MG63 (cell line): ENCODE data around the gene CHSY3. TPM values are rescaled to one million over a fixed set of nuclear protein-coding genes. Genes with fewer than 3 reads are reported as not detected.

ENCODE experiments used
- DNase-seq: peaks from one replicate; pipeline ENCODE4 v3.0.0-alpha.2; 2020
- H3K27me3 ChIP-seq: fragments of 250-450 bp; sonication (Bioruptor Pico); 2 replicates; pipeline ENCODE4 v1.5.1; 2020; ENCODE audit warnings: mild to moderate bottlenecking, moderate library complexity
- H3K36me3 ChIP-seq: fragments of 250-450 bp; sonication (Bioruptor Pico); 2 replicates; pipeline ENCODE4 v1.5.1; 2020; ENCODE audit warnings: mild to moderate bottlenecking, moderate library complexity
- H3K4me3 ChIP-seq: fragments of 250-450 bp; sonication (Bioruptor Pico); 2 replicates; pipeline ENCODE4 v1.5.1; 2020; ENCODE audit warnings: mild to moderate bottlenecking, moderate library complexity
- H3K9me3 ChIP-seq: fragments of 250-450 bp; sonication (Bioruptor Pico); 2 replicates; pipeline ENCODE4 v1.5.1; 2020; ENCODE audit warnings: mild to moderate bottlenecking, moderate library complexity
- total RNA-seq: library from RNA; depleted of rRNA; stranded (reverse); fragments of >200 nt; shearing (Covaris generic); gene quantifications from 2 replicates; pipeline ENCODE4 v1.2.3, GENCODE V29; 2014; ENCODE audit warnings: low replicate concordance

CHSY3 gene
- total RNA-seq, 1 experiment from 2014 or later, result not detected

GRCh38 chr5:130096483-130096882 lies 192.2 kb downstream of the CHSY3 start:
- H3K4me3 ChIP-seq, result no peak overlapping the region
- no peaks in the 10 kb centered on the region for H3K9me3 ChIP-seq
- no peak for DNase-seq
- peaks cover 2% of the 10 kb centered on the region; the same call in 1 of the 2 replicates for H3K27me3 ChIP-seq
- no peaks in the 10 kb centered on the region for H3K36me3 ChIP-seq

DNA sequence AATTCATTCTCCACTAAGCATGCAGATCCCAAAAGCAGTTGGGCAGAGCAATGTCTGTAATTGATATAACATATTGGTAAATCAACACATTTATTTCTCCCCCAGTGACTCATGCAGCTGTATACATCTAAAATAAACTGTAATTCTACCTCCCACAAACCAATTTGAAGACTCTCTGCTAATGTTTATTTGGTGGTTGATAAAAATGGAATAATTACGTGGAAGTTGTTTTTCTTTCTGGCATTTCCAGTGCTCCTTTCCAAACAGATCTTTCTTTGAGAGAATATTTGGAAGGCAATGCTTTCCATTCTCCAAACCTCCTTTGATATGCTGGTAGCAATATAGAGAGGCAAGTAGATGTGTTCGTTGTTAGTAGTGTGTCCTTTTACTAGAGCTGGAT lies 194.7 kb downstream of the CHSY3 start:
- no peak for DNase-seq
- Histone ChIP-seq H3K27me3 (no peaks in the 10 kb centered on the region), H3K36me3 (no peaks in the 10 kb centered on the region), H3K9me3 (no peaks in the 10 kb centered on the region), H3K4me3 (no peak overlapping the region)

DNA sequence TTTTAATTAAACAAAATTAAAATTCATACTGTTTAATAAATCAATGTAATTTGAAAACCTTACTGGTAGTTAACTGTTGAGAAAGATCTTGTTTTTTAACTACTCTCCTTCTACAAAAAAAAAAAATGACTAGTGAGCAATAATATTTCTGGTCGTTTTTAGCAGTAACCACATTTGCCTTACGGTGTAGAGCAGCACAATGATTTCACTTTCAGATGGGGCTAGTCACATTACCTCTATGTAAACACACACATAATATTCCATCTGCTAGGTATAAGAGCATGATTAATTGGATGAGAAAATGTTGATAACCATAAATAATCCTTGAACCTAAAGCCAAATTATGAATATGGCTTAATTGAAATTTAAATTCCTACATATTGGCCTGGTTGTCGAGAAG lies 198.1 kb downstream of the CHSY3 start:
- Histone ChIP-seq H3K4me3 (no peak overlapping the region), H3K36me3 (no peaks in the 10 kb centered on the region), H3K27me3 (no peaks in the 10 kb centered on the region), H3K9me3 (no peaks in the 10 kb centered on the region)
- DNase-seq, result no peak

DNA sequence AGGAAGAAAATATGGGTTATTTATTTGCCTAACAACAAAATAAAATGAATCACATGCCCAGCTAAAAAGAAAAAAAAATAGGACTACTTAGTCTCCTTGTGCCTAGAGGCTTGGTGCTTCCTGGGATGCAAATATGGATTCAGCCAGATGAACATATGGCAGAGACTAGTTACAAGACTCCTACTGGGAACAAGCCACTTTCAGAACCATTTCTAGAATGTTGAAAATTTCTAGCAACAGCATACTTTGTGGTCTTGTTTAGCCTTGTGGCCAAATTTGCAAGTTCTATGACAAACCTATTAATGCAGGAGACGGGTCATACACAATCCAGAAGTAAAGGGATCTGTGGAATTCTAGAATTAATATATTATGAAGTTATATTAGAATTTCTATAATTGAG lies 198.7 kb downstream of the CHSY3 start:
- Histone ChIP-seq H3K36me3 (no peaks in the 10 kb centered on the region), H3K4me3 (no peak overlapping the region), H3K27me3 (no peaks in the 10 kb centered on the region), H3K9me3 (no peaks in the 10 kb centered on the region)
- no peak for DNase-seq

DNA sequence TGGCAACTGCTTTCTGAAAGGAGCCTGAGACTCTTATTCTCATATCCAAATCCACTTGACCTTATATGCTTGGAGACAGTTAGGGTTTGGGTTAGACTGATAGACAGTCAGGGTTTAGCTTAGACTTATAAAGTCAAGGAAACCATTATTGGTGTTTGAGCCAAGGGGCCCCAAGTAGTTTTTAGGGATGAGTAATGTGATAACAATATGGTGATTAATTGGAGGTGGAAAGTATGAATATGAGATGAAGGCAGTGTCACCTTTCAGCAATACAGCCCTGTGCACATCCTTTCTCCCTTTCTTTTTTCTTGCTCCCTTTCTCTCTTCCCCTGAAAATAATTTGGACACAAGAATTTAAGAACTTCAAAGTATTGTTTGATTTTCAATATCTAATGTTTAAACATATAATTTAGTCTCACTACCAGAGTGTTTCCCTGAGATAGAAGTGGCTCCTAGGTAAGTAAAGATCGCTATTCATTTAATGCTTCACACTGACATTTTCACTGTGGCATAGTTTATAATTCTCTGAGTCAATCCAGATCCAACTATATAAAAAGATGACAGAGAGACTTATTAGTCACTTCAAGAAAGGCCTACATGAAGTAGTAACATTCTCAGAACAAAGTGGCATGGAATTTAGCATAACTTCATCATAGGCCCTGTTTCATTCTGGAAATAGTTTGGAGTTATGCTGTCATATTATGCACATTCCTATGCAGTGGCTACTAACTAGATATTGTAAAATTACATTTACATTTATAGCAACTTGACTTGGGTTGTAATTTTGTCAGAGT lies 200.8 kb downstream of the CHSY3 start:
- Histone ChIP-seq H3K36me3 (no peaks in the 10 kb centered on the region), H3K4me3 (no peak overlapping the region), H3K27me3 (no peaks in the 10 kb centered on the region), H3K9me3 (no peaks in the 10 kb centered on the region)
- no peak for DNase-seq

GRCh38 chr5:130106480-130106879 lies 202.2 kb downstream of the CHSY3 start:
- H3K36me3 ChIP-seq, result no peaks in the 10 kb centered on the region
- no peaks in the 10 kb centered on the region for H3K9me3 ChIP-seq
- no peak overlapping the region for H3K4me3 ChIP-seq
- DNase-seq, result no peak
- H3K27me3 ChIP-seq, result no peaks in the 10 kb centered on the region

GRCh38 chr5:130109152-130109551 lies 204.9 kb downstream of the CHSY3 start:
- no peaks in the 10 kb centered on the region for H3K27me3 ChIP-seq
- no peak for DNase-seq
- no peaks in the 10 kb centered on the region for H3K9me3 ChIP-seq
- H3K36me3 ChIP-seq, result no peaks in the 10 kb centered on the region
- H3K4me3 ChIP-seq, result no peak overlapping the region

DNA sequence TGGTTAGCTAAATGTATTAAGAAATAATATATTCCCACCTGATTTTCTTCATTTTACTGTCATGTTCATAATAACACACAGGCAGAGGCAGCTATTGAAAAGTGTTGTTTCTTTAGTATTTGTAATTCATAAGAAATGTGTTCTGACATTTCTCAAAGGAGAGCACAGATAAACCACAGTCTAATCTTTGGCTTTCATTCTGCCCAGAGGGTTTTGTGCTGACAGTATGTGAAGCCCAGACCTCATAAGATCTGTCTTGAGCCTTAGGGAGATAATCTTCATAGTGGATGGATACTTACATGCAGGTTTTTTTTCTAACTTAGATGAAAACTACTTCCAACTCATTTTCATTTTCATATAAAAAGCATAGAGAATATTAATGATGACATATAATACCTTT lies 206.1 kb downstream of the CHSY3 start:
- DNase-seq, result no peak

GRCh38 chr5:130111746-130112145 lies 207.5 kb downstream of the CHSY3 start:
- no peak overlapping the region for H3K4me3 ChIP-seq
- no peaks in the 10 kb centered on the region for H3K27me3 ChIP-seq
- H3K36me3 ChIP-seq, result no peaks in the 10 kb centered on the region
- H3K9me3 ChIP-seq, result no peaks in the 10 kb centered on the region
- no peak for DNase-seq

More for the DNA sequence above, 206.1 kb downstream of the CHSY3 start:
- H3K4me3 ChIP-seq, result no peak overlapping the region
- H3K27me3 ChIP-seq, result no peaks in the 10 kb centered on the region
- no peaks in the 10 kb centered on the region for H3K36me3 ChIP-seq
- H3K9me3 ChIP-seq, result no peaks in the 10 kb centered on the region

- Histone ChIP-seq H3K4me3 (no peak overlapping the region), H3K9me3 (no peaks in the 10 kb centered on the region), H3K27me3 (no peaks in the 10 kb centered on the region), H3K36me3 (no peaks in the 10 kb centered on the region)
- DNase-seq, result no peak
Observed at GRCh38 chr5:130112246-130112645, 208.0 kb downstream of the CHSY3 start.

- H3K4me3 ChIP-seq, result no peak overlapping the region
- DNase-seq, result no peak
- H3K9me3 ChIP-seq, result no peaks in the 10 kb centered on the region
- no peaks in the 10 kb centered on the region for H3K36me3 ChIP-seq
- no peaks in the 10 kb centered on the region for H3K27me3 ChIP-seq
Observed at GRCh38 chr5:130115686-130116085, 211.4 kb downstream of the CHSY3 start.

GRCh38 chr5:130116462-130116861 lies 212.2 kb downstream of the CHSY3 start:
- no peak for DNase-seq
- Histone ChIP-seq H3K4me3 (no peak overlapping the region), H3K36me3 (no peaks in the 10 kb centered on the region), H3K9me3 (no peaks in the 10 kb centered on the region), H3K27me3 (no peaks in the 10 kb centered on the region)

DNA sequence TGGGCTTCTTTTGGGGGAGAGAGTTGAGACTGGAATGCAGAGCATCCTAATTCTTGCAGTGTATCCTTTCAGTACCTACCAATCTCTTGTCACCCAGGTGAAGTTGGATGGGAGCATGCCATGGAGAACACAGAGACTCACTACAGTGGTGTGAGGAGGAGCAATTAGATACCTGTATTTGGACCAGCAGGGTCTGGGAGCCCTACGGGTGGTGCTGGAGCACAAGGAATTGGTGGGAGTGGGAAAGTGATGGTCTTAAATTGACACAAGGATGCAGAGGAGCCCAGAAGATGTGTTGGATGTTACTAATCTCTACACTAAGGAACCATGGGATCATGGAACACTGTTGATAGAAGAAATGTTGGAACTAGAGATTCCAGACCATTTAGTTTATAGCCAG lies 212.7 kb downstream of the CHSY3 start:
- H3K9me3 ChIP-seq, result no peaks in the 10 kb centered on the region
- H3K36me3 ChIP-seq, result no peaks in the 10 kb centered on the region
- H3K27me3 ChIP-seq, result no peaks in the 10 kb centered on the region
- H3K4me3 ChIP-seq, result no peak overlapping the region
- DNase-seq, result no peak

- no peaks in the 10 kb centered on the region for H3K36me3 ChIP-seq
- DNase-seq, result no peak
- no peak overlapping the region for H3K4me3 ChIP-seq
- no peaks in the 10 kb centered on the region for H3K9me3 ChIP-seq
- no peaks in the 10 kb centered on the region for H3K27me3 ChIP-seq
Observed at GRCh38 chr5:130126746-130127145, 222.5 kb downstream of the CHSY3 start.

DNA sequence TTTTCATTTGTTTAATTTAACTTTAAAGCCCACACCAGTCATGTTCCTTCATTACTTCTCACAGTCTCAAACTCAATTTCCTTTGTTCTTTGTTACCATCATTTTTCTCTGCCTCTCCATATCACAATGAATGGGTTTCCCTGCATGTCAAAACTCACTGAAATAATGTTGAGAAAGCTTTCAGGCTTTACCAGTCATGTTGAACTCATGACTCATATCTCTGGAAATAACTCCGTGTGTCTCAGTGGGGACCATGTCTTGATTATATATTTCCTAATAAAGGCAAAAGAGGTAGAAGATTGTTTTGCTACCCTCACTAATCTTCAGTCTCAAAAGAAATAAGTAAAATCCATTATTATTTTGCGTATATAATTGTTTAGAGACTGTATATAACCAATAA lies 231.2 kb downstream of the CHSY3 start:
- no peak overlapping the region for H3K4me3 ChIP-seq
- no peak for DNase-seq
- H3K36me3 ChIP-seq, result no peaks in the 10 kb centered on the region
- H3K9me3 ChIP-seq, result no peaks in the 10 kb centered on the region
- no peaks in the 10 kb centered on the region for H3K27me3 ChIP-seq

DNA sequence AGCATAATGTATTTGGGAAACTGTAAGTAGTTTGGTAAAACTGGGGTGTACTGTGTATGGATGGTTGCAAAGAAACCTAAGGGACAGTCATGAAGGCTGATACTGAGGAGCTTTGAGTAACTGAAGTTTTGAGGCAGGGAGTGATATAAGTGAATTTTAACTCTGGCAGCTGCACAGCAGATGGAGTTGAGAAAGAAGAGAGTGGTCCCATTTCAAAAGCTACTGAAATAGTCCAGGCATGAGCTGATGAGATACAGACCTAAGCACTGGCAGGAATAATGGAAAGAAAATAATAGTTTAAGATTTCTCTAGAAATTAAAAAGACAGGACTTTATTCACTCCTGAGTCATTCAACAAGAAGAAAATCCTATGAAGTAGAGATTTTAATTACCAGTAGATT lies 232.0 kb downstream of the CHSY3 start:
- Histone ChIP-seq H3K27me3 (no peaks in the 10 kb centered on the region), H3K36me3 (no peaks in the 10 kb centered on the region), H3K9me3 (no peaks in the 10 kb centered on the region), H3K4me3 (no peak overlapping the region)
- DNase-seq, result no peak

GRCh38 chr5:130137681-130138080 lies 233.4 kb downstream of the CHSY3 start:
- no peaks in the 10 kb centered on the region for H3K9me3 ChIP-seq
- H3K4me3 ChIP-seq, result no peak overlapping the region
- no peaks in the 10 kb centered on the region for H3K36me3 ChIP-seq
- no peaks in the 10 kb centered on the region for H3K27me3 ChIP-seq
- DNase-seq, result no peak

DNA sequence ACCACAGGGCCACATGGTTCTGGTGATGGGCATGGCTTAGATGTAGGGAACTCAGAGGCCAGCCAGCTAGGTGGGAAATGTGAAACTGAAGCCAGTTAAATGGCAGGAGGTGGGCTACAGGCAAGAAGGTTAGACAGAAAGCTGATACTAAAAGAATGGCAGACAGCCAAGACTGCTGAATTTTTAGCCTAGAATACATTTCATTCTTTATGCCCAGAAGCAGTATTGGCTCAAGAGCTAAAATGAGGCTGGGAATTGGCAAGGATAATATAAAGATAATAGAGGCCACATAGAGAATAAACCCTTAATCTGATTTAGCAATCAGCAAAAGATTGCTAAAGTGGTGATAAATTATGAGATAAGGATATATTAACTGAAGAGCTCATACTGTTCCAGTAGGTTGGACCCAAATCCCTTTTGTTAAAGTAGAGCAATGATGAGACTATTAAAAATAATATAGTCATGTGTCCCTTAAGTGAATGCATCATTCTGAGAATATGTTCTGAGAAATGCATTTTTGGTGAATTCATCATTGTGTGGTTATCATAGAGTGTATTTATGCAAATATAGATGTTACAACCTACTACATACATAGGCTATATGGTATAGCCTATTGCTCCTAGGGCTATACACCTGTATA lies 234.3 kb downstream of the CHSY3 start:
- no peak for DNase-seq
- H3K9me3 ChIP-seq, result no peaks in the 10 kb centered on the region
- no peak overlapping the region for H3K4me3 ChIP-seq
- H3K27me3 ChIP-seq, result no peaks in the 10 kb centered on the region
- no peaks in the 10 kb centered on the region for H3K36me3 ChIP-seq
